ENCODE data around the gene SORCS3. TPM values are rescaled to one million over a fixed set of nuclear protein-coding genes. Genes with fewer than 3 reads are reported as not detected.

SORCS3 gene
- polyA plus RNA-seq, 3 donors: not detected

DNA sequence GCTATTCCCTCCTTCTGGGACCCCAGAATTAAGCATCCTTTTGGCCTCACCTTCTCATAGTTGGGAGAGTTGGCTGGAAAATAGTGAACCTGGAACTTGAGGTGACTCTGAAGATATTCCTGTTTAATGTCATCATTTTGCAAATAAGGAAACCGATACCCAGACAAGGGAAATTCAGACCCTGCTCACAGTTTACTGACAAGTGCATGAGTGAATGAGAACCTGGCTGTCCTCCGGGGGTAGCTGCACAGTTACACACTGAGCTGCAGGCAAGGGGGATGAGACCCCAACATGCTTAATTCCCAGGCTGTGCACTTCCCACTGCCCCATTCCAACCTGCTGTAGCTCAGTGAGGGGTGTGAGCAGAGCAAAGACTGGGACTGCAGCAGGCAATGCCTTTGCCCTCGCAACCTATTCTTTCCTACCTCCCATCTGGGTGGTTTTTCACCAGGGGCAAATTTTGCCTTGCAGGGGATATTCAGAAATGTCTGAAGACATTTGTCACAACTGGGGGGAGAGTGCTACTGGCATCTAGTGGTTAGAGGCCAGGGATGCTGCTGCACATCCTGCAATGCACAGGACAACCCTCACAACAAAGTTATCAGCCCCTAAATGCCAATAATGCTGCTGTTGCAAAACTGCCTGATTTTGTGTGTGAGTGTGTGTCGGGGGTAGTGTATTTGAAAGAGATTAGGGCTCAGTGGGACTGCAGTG lies 136.2 kb downstream of the SORCS3 start:
- Mint-ChIP-seq H3K9me3 (peaks cover 0 to 4% (median 0%) of the 10 kb centered on the region in 7 donors), H3K4me1 (no peaks in the 10 kb centered on the region), H3K4me3 (no peak overlapping the region), H3K27ac (no peak overlapping the region), H3K27me3 (ENCODE audit: low read depth in 3 of 3) (peaks cover 0 to 2% (median 2%) of the 10 kb centered on the region in 3 donors), H3K36me3 (no peaks in the 10 kb centered on the region)
- Histone ChIP-seq H3K27ac (ENCODE audit: low read depth in 1 of 2, low read length in 2 of 2) (no peak overlapping the region), H3K9me3 (replicated peaks in 1 of 2; ENCODE audit: control insufficient read depth in 1 of 2, insufficient read depth in 1 of 2, low read length in 2 of 2) (no peaks in the 10 kb centered on the region), H3K79me2 (ENCODE audit: insufficient read depth, low read length) (no peaks in the 10 kb centered on the region), H3K9ac (ENCODE audit: insufficient read depth, low read length, poor library complexity, severe bottlenecking) (no peak overlapping the region), H2AFZ (ENCODE audit: insufficient read depth, low read depth, low read length, poor library complexity, severe bottlenecking) (no peak overlapping the region), H3K4me3 (replicated peaks in 1 of 3; ENCODE audit: low read depth in 2 of 3, low read length in 3 of 3) (no peak overlapping the region), H3K4me1 (ENCODE audit: control insufficient read depth in 1 of 2, insufficient read depth in 2 of 2, low read length in 2 of 2) (no peaks in the 10 kb centered on the region), H3K27me3 (ENCODE audit: control insufficient read depth in 2 of 2, insufficient read depth in 2 of 2, low read length in 2 of 2) (no peaks in the 10 kb centered on the region), H4K20me1 (ENCODE audit: insufficient read depth, low read length) (no peaks in the 10 kb centered on the region), H3K4me2 (replicated peaks; ENCODE audit: extremely low read depth, low read length, poor library complexity, severe bottlenecking) (no peak overlapping the region), H3K36me3 (replicated peaks in 1 of 2; ENCODE audit: control insufficient read depth in 1 of 2, insufficient read depth in 2 of 2, low read length in 2 of 2) (no peaks in the 10 kb centered on the region)
- TF ChIP-seq, protein P1, sequence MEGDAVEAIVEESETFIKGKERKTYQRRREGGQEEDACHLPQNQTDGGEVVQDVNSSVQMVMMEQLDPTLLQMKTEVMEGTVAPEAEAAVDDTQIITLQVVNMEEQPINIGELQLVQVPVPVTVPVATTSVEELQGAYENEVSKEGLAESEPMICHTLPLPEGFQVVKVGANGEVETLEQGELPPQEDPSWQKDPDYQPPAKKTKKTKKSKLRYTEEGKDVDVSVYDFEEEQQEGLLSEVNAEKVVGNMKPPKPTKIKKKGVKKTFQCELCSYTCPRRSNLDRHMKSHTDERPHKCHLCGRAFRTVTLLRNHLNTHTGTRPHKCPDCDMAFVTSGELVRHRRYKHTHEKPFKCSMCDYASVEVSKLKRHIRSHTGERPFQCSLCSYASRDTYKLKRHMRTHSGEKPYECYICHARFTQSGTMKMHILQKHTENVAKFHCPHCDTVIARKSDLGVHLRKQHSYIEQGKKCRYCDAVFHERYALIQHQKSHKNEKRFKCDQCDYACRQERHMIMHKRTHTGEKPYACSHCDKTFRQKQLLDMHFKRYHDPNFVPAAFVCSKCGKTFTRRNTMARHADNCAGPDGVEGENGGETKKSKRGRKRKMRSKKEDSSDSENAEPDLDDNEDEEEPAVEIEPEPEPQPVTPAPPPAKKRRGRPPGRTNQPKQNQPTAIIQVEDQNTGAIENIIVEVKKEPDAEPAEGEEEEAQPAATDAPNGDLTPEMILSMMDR (IDR thresholded peaks at IDR 0.05): no peak
- 84% methylated on average over 3 of the region's 4 CpGs for WGBS (ENCODE audit: insufficient coverage)
- intact Hi-C loops (cut with micrococcal nuclease): no loop called here
- DNase-seq: no peak

DNA sequence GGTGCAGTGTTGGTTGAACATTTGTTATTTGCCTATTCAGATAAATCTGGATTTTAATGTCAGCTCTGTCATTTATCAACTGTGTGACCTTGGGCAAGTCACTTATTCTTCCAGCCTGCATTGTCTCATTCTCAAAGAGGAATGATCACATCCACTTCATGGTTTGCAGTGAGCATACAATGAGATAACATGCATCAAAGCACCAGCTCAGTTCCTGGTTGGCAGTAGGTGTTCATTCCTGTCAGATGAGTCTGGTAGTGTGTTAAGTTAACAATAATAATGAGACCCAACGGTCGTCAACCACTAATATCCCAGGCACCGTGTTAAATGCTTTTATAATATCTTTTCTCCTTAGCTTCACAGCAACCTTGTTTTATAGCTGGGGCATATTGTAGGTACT lies 137.3 kb downstream of the SORCS3 start:
- WGBS (ENCODE audit: insufficient coverage): no CpG with 5 or more reads among the region's 3 CpGs
- Histone ChIP-seq H2AFZ (ENCODE audit: insufficient read depth, low read depth, low read length, poor library complexity, severe bottlenecking) (no peak overlapping the region), H3K4me3 (replicated peaks in 1 of 3; ENCODE audit: low read depth in 2 of 3, low read length in 3 of 3) (no peak overlapping the region), H3K27me3 (ENCODE audit: control insufficient read depth in 2 of 2, insufficient read depth in 2 of 2, low read length in 2 of 2) (no peaks in the 10 kb centered on the region), H3K4me2 (replicated peaks; ENCODE audit: extremely low read depth, low read length, poor library complexity, severe bottlenecking) (no peak overlapping the region), H3K9ac (ENCODE audit: insufficient read depth, low read length, poor library complexity, severe bottlenecking) (no peak overlapping the region), H3K9me3 (replicated peaks in 1 of 2; ENCODE audit: control insufficient read depth in 1 of 2, insufficient read depth in 1 of 2, low read length in 2 of 2) (no peaks in the 10 kb centered on the region), H3K4me1 (ENCODE audit: control insufficient read depth in 1 of 2, insufficient read depth in 2 of 2, low read length in 2 of 2) (no peaks in the 10 kb centered on the region), H3K36me3 (replicated peaks in 1 of 2; ENCODE audit: control insufficient read depth in 1 of 2, insufficient read depth in 2 of 2, low read length in 2 of 2) (no peaks in the 10 kb centered on the region), H4K20me1 (ENCODE audit: insufficient read depth, low read length) (no peaks in the 10 kb centered on the region), H3K79me2 (ENCODE audit: insufficient read depth, low read length) (no peaks in the 10 kb centered on the region), H3K27ac (ENCODE audit: low read depth in 1 of 2, low read length in 2 of 2) (no peak overlapping the region)
- intact Hi-C loops (cut with micrococcal nuclease): no loop called here
- Mint-ChIP-seq H3K27me3 (ENCODE audit: low read depth in 3 of 3) (peaks cover 0 to 4% (median 2%) of the 10 kb centered on the region in 3 donors), H3K9me3 (peaks cover 0 to 4% (median 0%) of the 10 kb centered on the region in 7 donors), H3K4me1 (no peaks in the 10 kb centered on the region), H3K4me3 (no peak overlapping the region), H3K27ac (no peak overlapping the region), H3K36me3 (no peaks in the 10 kb centered on the region)
- no peak for DNase-seq
- TF ChIP-seq, protein P1 (IDR thresholded peaks at IDR 0.05): no peak
